HepG2 (cell line): ENCODE results near the gene IP6K1. TPM values are rescaled to one million over a fixed set of nuclear protein-coding genes. Genes with fewer than 3 reads are reported as not detected.
A peak's percentile ranks its signal among the peaks of the same experiment; 100 is the strongest.

ENCODE experiments used
- ATAC-seq: fragments of 200-7000 bp; cut with Tn5 transposase; 3 replicates; pipeline ENCODE4 v1.9.1; 2020; ENCODE audit warnings: mild to moderate bottlenecking, moderate library complexity
- BruUV-seq: library from RNA; stranded (reverse); fragments of 400-500 nt; replicated peaks from 2 replicates; lab custom pipeline; 2021; lab: Mats Ljungman, UMichigan
- CTCF ChIA-PET: fragments of 300-600 bp; formaldehyde crosslinking; extraction: SDS; loops from one replicate; lab custom pipeline; 2021; ENCODE audit warnings: low total read pairs, inconsistent platforms, low intra/inter-chr PET ratio; lab: Yijun Ruan, JAX
- POLR2A ChIA-PET: fragments of 350-600 bp; sonication (Branson Sonifier 250); formaldehyde crosslinking; loops from one replicate; lab custom pipeline; 2020; ENCODE audit warnings: antibody characterized with exemption, inconsistent platforms; lab: Yijun Ruan, JAX
- DNase-seq: peaks from one replicate; pipeline ENCODE4 v3.0.0-alpha.2; 2015; ENCODE audit warnings: low spot score
- FAIRE-seq: peaks from 3 replicates; lab custom pipeline; 2011; peaks lifted over from hg19 to GRCh38; lab: Jason Lieb, UNC
- H2AFZ ChIP-seq: one replicate; pipeline ENCODE4 v1.6.1; 2011; ENCODE audit warnings: low read length, inconsistent platforms
- H3K27ac ChIP-seq: fragments of 300-600 bp; 3 replicates; pipeline ENCODE4 v1.8.0; 2011; ENCODE audit warnings: mixed run types, mild to moderate bottlenecking, mixed read lengths, low read length, inconsistent platforms; ENCODE audit not compliant: insufficient read depth; ENCODE audit errors: extremely low read length
- H3K27me3 ChIP-seq, 2 experiments: fragments of 200-600 bp in 1 of 2; 2 replicates in 1 of 2; 3 replicates in 1 of 2; pipeline versions ENCODE4 v1.6.0 to v1.8.0; 2011; ENCODE audit warnings: low read length in 2 of 2, mild to moderate bottlenecking in 2 of 2, moderate library complexity in 2 of 2, inconsistent platforms in 1 of 2; ENCODE audit not compliant: insufficient read depth in 2 of 2, control insufficient read depth in 1 of 2
- H3K36me3 ChIP-seq, 2 experiments: fragments of 200-600 bp in 1 of 2; replicated peaks in 1 of 2; 2 replicates in 1 of 2; 3 replicates in 1 of 2; pipeline versions ENCODE4 v1.5.1 to v1.8.0; 2011; ENCODE audit warnings: low read length in 2 of 2, inconsistent platforms in 1 of 2; ENCODE audit not compliant: insufficient read depth in 2 of 2, control insufficient read depth in 1 of 2
- H3K4me1 ChIP-seq: 2 replicates; pipeline ENCODE4 v1.5.1; 2012; ENCODE audit warnings: low read length, inconsistent platforms; ENCODE audit not compliant: insufficient read depth
- H3K4me2 ChIP-seq: 2 replicates; pipeline ENCODE4 v1.6.0; 2011; ENCODE audit warnings: low read depth, low read length, inconsistent platforms
- H3K4me3 ChIP-seq, 3 experiments: fragments of 200-600 bp in 1 of 3; sonication (generic), shearing (Covaris generic) in 1 of 3; replicated peaks in 1 of 3; 2 replicates each; pipeline ENCODE4 v1.5.1; 2011 to 2016; ENCODE audit warnings: low read length in 3 of 3, inconsistent platforms in 2 of 3, low read depth in 2 of 3, mild to moderate bottlenecking in 2 of 3, control low read depth in 1 of 3, mixed read lengths in 1 of 3; ENCODE audit not compliant: insufficient read depth in 1 of 3
- H3K79me2 ChIP-seq: one replicate; pipeline ENCODE4 v1.6.1; 2011; ENCODE audit warnings: low read length, inconsistent platforms; ENCODE audit not compliant: insufficient read depth
- H3K9ac ChIP-seq: 2 replicates; pipeline ENCODE4 v1.6.0; 2011; ENCODE audit warnings: mild to moderate bottlenecking, low read depth, low read length, inconsistent platforms; ENCODE audit not compliant: insufficient read depth
- H3K9me3 ChIP-seq: 2 replicates; pipeline ENCODE4 v1.5.1; 2012; ENCODE audit warnings: mild to moderate bottlenecking, low read length
- H4K20me1 ChIP-seq: 2 replicates; pipeline ENCODE4 v1.6.0; 2011; ENCODE audit warnings: inconsistent platforms, mild to moderate bottlenecking, low read length, moderate library complexity; ENCODE audit not compliant: insufficient read depth
- MBNL3 ChIP-seq: fragments of 250-450 bp; sonication (Bioruptor Pico); conservative IDR thresholded peaks from 2 replicates; pipeline ENCODE4 v1.8.0; 2022; ENCODE audit warnings: mild to moderate bottlenecking, inconsistent platforms
- NR1H2 ChIP-seq: sonication (generic); formaldehyde crosslinking; IDR thresholded peaks from 2 replicates; pipeline ENCODE4 v1.8.1; 2022; ENCODE audit warnings: low read depth, missing genetic modification reagents, borderline replicate concordance
- NR2F6 ChIP-seq, 2 experiments: IDR thresholded peaks; 2 replicates each; pipeline ENCODE4 v1.6.1; 2016; ENCODE audit warnings: antibody characterized with exemption in 1 of 2, mild to moderate bottlenecking in 1 of 2
- SALL2 ChIP-seq: sonication (generic); formaldehyde crosslinking; IDR thresholded peaks from 2 replicates; pipeline ENCODE4 v1.8.1; 2023; ENCODE audit warnings: mild to moderate bottlenecking, missing genetic modification reagents, inconsistent platforms
- SRY ChIP-seq: sonication (generic); formaldehyde crosslinking; IDR thresholded peaks from 2 replicates; pipeline ENCODE4 v1.8.0; 2022; ENCODE audit warnings: mild to moderate bottlenecking, missing genetic modification reagents
- ZNF367 ChIP-seq: sonication (generic); formaldehyde crosslinking; IDR thresholded peaks from 2 replicates; pipeline ENCODE4 v1.4.0; 2020; ENCODE audit warnings: missing genetic modification reagents, borderline replicate concordance
- WGBS: methylation state at CpG from one replicate; pipeline ENCODE4 v1.1.6; 2017; ENCODE audit warnings: low lambda C conversion rate; 5-methylcytosine and 5-hydroxymethylcytosine counted together
- in situ Hi-C: cut with HindIII; loops from 2 replicates; pipeline ENCODE4 v1.10.0; 2017; ENCODE audit warnings: low pct_unique_long_range_greater_than_20kb; ENCODE audit not compliant: extremely low pct_ligation_motif_present
- intact Hi-C: fragments of 100-400 bp; cut with micrococcal nuclease; formaldehyde crosslinking; loops from one replicate; pipeline ENCODE4 v1.10.0; 2022; ENCODE audit not compliant: unreplicated experiment
- polyA plus RNA-seq, 8 experiments: library from polyadenylated mRNA; depleted of rRNA in 3 of 8; stranded (reverse) in 7 of 8; unstranded in 1 of 8; fragments of >200 nt; fragmentation: Illumina TruSeq in 4 of 8; extraction: Trizol in 4 of 8; gene quantifications; 2 replicates each; pipeline versions ENCODE4 v1.2.1 to v1.2.3, GENCODE V29; 2011 to 2016; ENCODE audit warnings: low read depth in 4 of 8, missing spikeins in 1 of 8, mixed read lengths in 1 of 8; ENCODE audit not compliant: insufficient read depth in 1 of 8
- total RNA-seq, 5 experiments: library from RNA; depleted of rRNA; stranded (reverse); fragments of >200 nt; fragmentation: Illumina TruSeq; extraction: Trizol; gene quantifications; 2 replicates each; pipeline ENCODE4 v1.2.3, GENCODE V29; 2016; ENCODE audit warnings: low read depth in 1 of 5
- TF ChIP-seq, protein P1 (sequence below): sonication (generic); formaldehyde crosslinking; IDR thresholded peaks from 2 replicates; pipeline ENCODE4 v1.4.0; 2020; ENCODE audit warnings: missing genetic modification reagents
- TF ChIP-seq, protein P2 (sequence below): sonication (generic); formaldehyde crosslinking; IDR thresholded peaks from 2 replicates; pipeline ENCODE4 v1.4.0; 2020; ENCODE audit warnings: mild to moderate bottlenecking, missing genetic modification reagents
- TF ChIP-seq, protein P3 (sequence below): sonication (generic); formaldehyde crosslinking; IDR thresholded peaks from 2 replicates; pipeline ENCODE4 v1.5.1; 2020; ENCODE audit warnings: mild to moderate bottlenecking, missing genetic modification reagents
- TF ChIP-seq, protein P4 (sequence below): sonication (generic); formaldehyde crosslinking; IDR thresholded peaks from 2 replicates; pipeline ENCODE4 v1.4.0; 2020; ENCODE audit warnings: mild to moderate bottlenecking, missing genetic modification reagents

Gene IP6K1
- total and polyA plus RNA-seq, 2 of the 13 experiments (the other 11 are each of a cell fraction or from before 2014, with no cell fraction given) = 17.7 to 29.7 TPM

DNA sequence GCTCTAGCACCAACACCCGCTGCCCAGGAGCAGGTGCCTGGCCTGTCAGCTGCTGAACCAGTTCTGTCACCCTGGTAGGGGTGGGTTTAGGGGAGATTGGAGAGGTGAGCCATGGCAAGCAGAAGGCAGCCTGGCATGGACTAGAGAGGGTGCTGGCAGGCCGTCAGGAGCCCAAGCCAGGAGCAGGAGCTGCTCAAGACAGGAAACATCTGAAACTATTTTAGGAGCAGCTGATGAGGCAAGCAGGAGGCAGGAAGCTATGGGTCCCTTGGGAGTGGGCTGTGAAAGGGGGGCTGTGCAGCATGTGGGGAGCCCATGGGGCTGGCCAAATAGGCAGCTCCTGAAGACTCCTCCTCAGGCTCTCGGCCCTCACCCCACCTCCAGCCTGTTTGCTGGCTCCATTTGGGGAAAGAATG, 19.0 kb upstream of the IP6K1 start:
- BruUV-seq = no TSS peak
- ATAC-seq = no peak
- no peak for FAIRE-seq
- Histone ChIP-seq H3K27ac (no peak overlapping the region), H3K4me3 (no peak overlapping the region), H2AFZ (no peak overlapping the region), H3K4me1 (peaks cover 69% of the 10 kb centered on the region), H3K79me2 (no peaks in the 10 kb centered on the region), H3K9me3 (no peaks in the 10 kb centered on the region), H3K27me3 (peaks cover 0 to 12% of the 10 kb centered on the region in 2 experiments; a peak in 3 of 5 replicates), H3K36me3 (no peaks in the 10 kb centered on the region; a peak in 1 of 5 replicates), H4K20me1 (no peaks in the 10 kb centered on the region), H3K9ac (no peak overlapping the region), H3K4me2 (peak overlapping the region; percentile 37; the same call in 1 of the 2 replicates)
- CTCF ChIA-PET = no interaction called here
- POLR2A ChIA-PET = interaction anchor here (1.0 to 1.4 kb wide), 2 partner anchors 7 to 8 kb away, joined by 3 to 6 read pairs; partner anchors contain the start of gene UBA7
- DNase-seq = no peak
- 46% methylated on average over 3 of the region's 3 CpGs for WGBS
- intact Hi-C loops (no loop called here), in situ Hi-C loops (loop anchor here (5.0 to 10.0 kb wide), 2 partner anchors 37 to 99 kb away; partner anchors contain the start of gene MST1R)
- TF ChIP-seq MBNL3 (CRISPR knock-in tag) = no peak
- TF ChIP-seq, protein P1, sequence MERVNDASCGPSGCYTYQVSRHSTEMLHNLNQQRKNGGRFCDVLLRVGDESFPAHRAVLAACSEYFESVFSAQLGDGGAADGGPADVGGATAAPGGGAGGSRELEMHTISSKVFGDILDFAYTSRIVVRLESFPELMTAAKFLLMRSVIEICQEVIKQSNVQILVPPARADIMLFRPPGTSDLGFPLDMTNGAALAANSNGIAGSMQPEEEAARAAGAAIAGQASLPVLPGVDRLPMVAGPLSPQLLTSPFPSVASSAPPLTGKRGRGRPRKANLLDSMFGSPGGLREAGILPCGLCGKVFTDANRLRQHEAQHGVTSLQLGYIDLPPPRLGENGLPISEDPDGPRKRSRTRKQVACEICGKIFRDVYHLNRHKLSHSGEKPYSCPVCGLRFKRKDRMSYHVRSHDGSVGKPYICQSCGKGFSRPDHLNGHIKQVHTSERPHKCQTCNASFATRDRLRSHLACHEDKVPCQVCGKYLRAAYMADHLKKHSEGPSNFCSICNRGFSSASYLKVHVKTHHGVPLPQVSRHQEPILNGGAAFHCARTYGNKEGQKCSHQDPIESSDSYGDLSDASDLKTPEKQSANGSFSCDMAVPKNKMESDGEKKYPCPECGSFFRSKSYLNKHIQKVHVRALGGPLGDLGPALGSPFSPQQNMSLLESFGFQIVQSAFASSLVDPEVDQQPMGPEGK (CRISPR knock-in tag) = no peak
- TF ChIP-seq, protein P2, sequence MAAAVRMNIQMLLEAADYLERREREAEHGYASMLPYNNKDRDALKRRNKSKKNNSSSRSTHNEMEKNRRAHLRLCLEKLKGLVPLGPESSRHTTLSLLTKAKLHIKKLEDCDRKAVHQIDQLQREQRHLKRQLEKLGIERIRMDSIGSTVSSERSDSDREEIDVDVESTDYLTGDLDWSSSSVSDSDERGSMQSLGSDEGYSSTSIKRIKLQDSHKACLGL (CRISPR knock-in tag) = no peak
- no peak for TF ChIP-seq ZNF367
- no peak for TF ChIP-seq SRY (CRISPR knock-in tag)
- no peak for TF ChIP-seq SALL2 (CRISPR knock-in tag)
- TF ChIP-seq, protein P3, sequence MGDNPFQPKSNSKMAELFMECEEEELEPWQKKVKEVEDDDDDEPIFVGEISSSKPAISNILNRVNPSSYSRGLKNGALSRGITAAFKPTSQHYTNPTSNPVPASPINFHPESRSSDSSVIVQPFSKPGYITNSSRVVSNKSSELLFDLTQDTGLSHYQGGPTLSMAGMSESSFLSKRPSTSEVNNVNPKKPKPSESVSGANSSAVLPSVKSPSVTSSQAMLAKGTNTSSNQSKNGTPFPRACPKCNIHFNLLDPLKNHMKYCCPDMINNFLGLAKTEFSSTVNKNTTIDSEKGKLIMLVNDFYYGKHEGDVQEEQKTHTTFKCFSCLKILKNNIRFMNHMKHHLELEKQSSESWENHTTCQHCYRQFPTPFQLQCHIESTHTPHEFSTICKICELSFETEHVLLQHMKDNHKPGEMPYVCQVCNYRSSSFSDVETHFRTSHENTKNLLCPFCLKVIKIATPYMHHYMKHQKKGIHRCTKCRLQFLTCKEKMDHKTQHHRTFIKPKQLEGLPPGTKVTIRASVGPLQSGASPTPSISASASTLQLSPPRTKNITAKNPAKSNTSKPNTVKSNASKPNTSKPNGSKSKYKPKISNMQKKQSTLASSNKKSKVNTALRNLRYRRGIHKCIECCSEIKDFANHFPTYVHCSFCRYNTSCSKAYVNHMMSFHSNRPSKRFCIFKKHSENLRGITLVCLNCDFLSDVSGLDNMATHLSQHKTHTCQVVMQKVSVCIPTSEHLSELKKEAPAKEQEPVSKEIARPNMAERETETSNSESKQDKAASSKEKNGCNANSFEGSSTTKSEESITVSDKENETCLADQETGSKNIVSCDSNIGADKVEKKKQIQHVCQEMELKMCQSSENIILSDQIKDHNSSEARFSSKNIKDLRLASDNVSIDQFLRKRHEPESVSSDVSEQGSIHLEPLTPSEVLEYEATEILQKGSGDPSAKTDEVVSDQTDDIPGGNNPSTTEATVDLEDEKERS (CRISPR knock-in tag) = no peak
- no peak for TF ChIP-seq NR1H2 (CRISPR knock-in tag)
- TF ChIP-seq, protein P4, sequence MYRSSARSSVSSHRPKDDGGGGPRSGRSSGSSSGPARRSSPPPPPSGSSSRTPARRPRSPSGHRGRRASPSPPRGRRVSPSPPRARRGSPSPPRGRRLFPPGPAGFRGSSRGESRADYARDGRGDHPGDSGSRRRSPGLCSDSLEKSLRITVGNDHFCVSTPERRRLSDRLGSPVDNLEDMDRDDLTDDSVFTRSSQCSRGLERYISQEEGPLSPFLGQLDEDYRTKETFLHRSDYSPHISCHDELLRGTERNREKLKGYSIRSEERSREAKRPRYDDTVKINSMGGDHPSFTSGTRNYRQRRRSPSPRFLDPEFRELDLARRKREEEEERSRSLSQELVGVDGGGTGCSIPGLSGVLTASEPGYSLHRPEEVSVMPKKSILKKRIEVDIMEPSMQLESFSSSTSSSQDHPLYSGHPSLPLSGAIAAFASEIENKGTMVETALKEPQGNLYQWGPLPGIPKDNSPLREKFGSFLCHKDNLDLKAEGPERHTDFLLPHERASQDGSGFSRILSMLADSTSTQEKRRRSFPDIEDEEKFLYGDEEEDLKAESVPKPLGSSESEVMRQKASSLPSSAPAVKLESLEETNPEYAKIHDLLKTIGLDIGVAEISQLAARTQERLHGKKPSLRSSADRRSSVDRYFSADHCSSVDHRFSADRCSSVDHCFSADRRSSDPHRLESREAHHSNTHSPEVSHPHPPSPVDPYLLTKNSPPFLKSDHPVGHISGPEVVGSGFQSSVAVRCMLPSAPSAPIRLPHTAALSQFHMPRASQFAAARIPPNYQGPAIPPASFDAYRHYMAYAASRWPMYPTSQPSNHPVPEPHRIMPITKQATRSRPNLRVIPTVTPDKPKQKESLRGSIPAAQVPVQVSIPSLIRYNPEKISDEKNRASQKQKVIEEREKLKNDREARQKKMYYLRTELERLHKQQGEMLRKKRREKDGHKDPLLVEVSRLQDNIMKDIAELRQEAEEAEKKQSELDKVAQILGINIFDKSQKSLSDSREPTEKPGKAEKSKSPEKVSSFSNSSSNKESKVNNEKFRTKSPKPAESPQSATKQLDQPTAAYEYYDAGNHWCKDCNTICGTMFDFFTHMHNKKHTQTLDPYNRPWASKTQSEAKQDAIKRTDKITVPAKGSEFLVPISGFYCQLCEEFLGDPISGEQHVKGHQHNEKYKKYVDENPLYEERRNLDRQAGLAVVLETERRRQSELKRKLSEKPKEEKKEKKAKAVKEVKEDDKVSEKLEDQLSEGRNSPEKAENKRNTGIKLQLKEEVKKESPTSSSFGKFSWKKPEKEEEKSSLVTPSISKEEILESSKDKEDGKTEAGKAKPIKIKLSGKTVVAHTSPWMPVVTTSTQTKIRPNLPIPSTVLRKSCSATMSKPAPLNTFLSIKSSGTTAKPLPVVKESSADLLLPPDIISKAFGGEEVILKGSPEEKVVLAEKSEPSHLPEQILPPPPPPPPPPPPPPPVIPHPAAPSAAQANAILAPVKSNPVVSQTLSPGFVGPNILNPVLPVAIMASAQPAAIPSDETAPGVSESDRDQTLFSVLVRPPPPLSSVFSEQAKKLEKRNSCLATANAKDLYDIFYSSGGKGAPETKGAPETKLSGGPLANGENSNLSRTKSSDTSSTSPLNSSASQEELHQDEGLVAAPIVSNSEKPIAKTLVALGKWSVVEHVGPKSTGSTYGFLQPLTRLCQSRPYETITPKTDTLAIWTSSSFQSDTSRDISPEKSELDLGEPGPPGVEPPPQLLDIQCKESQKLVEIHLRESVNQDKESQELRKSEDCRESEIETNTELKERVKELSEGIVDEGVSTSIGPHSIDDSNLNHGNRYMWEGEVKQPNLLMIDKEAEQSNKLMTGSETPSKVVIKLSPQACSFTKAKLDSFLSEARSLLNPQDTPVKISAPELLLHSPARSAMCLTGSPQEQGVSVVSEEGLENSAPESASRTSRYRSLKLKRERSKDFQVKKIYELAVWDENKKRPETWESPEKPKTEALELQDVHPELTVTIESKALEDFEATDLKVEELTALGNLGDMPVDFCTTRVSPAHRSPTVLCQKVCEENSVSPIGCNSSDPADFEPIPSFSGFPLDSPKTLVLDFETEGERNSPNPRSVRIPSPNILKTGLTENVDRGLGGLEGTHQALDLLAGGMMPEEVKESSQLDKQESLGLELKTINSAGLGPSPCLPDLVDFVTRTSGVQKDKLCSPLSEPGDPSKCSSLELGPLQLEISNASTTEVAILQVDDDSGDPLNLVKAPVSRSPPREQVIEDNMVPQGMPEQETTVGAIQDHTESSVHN (CRISPR knock-in tag) = no peak
- no peak for TF ChIP-seq NR2F6 (IDR thresholded peaks at IDR 0.05)
- TF ChIP-seq NR2F6 (CRISPR knock-in tag; IDR thresholded peaks at IDR 0.05) = no peak
